PFSK-1 (cell line): Measurements from ENCODE around the gene TYK2.

Source experiments
- POLR2AphosphoS5 ChIP-seq: IDR thresholded peaks from 2 replicates; pipeline ENCODE4 v1.6.1; 2012; ENCODE audit warnings: low read depth, mild to moderate bottlenecking, control low read depth, low read length, moderate library complexity
- REST ChIP-seq, 2 experiments: IDR thresholded peaks; 2 replicates each; pipeline versions ENCODE4 v1.6.1 to v1.8.0; 2011 to 2012; ENCODE audit warnings: low read depth in 2 of 2, low read length in 2 of 2, control low read depth in 1 of 2, inconsistent platforms in 1 of 2, mild to moderate bottlenecking in 1 of 2, moderate library complexity in 1 of 2; ENCODE audit not compliant: insufficient read depth in 1 of 2

GRCh38 chr19:10424011-10424637, 43.8 kb upstream of the TYK2 start:
- TF ChIP-seq POLR2AphosphoS5, result no peak
- TF ChIP-seq REST (IDR thresholded peaks at IDR 0.05; ENCODE audit: insufficient read depth in 1 of 2, low read depth in 2 of 2, low read length in 2 of 2), result no peak
